ENCODE measurements around the gene VEGFB.

Gene VEGFB

DNA sequence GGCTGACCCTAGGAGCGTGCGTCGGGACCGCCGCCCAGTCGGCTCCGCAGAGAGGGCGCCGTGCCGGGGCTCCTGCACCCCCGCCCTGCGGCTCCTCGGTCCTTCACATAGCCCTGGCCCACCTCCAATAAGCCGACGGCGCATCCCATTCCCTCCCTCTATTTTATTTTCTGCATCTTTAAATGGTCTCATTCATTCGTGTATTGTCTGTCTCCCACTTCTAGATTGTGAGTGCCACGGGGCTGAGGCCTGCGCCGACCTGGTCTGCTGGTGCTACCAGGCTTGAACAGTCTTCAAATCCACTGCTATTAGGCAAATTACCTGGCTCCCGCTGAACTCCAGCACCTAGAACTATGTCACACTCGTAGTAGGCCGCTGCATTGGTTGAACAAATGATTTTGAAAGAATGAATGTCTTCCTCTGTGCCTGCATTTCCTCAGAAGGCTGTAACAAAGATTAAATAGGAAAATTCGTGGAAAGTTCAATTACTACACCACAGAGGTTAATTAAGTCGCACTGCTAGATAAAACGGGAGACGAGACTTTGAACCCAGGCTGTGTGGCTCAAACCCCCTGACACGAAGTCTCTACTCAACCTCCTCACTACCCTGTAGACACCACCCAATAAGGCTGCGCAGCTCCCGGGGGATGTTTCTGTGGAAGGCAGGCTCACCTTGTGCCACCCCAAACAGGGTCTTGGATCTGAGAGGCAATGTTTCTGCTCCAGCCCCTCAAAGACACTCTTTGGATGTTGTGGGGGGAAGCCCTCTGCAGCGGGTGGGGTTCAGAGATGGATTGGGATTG lies 13.5 kb downstream of the VEGFB start:
- no peak for DNase-seq

DNA sequence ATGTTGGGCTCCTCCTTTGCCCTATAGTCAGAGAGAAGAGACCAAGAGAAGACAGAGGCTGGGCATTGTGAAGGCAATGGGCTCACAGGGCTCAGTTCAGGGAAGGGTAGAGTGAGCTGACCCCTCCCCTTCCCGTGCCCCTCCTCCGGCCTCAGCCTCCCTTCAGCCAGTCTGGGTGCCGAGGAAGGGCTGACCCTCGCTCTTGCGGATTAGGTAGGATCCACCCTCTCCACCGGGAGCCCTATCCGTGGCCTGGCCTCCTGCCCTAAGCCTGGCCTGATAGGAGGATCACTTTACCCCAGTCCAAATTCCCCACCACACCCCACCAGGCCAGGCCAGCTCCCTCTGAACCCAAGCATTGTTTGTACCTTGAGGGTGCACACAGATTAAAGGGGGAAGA lies 14.2 kb downstream of the VEGFB start:
- DNase-seq = no peak

DNA sequence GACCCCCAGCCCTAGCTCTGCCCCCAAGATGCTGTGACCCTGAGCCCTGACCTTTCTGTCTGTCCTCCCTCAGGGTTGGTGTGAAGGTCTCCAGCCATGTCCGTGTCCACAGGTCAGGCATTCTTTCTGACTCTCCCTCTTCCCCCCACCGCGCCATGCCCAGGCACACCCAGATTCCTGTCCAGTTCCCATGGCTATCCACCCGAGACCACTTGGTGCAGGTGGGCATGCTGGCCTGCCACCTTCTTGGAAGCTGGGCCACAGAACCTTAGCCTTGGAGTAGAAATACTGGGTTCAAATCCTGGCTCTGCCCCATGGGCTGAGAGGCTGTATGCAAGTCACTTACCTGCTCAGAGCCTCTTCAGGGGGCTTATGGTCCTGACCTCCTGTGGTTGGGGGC lies 14.7 kb downstream of the VEGFB start:
- DNase-seq = no peak

DNA sequence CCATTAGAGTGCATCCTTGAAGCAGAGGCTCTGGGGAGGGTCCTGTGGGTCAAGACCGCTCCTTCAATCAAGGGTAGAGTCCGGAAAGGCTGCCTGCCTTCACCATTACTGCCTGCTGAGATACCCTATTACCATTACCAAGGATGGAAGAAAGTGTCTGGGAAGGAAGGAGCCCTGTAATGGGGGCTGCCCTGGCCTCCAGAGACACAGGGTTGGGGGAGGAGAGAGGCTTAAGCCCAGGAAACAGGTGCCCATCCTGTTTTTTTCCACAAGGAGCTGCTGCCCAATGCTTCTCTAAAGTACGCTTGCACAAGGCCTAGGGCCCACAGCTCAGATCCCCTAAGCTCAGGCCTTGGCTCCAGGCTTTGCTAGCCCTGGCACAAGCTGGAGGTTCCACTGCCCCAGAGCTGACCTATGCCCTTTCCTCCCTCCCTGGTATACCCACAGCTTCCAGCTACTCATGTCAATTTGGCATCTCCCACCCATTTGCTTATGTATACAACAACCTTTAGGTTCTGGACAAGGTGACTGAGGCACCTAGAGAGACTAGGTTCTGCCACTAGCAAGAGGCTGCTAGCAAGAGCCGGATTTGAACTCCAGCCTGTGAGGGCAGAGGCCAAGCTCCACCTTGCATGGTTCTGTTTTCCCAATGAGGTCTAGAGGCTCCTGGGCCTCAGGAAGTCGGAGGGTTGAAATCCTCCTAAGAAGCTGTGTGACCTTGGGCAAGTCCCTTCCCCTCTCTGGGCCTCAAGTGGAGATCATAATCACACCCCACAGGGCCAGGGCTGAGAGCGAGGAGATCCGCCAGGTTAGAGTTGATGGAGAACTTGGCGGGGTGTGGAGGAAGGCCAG lies 15.4 kb downstream of the VEGFB start:
- DNase-seq = no peak

DNA sequence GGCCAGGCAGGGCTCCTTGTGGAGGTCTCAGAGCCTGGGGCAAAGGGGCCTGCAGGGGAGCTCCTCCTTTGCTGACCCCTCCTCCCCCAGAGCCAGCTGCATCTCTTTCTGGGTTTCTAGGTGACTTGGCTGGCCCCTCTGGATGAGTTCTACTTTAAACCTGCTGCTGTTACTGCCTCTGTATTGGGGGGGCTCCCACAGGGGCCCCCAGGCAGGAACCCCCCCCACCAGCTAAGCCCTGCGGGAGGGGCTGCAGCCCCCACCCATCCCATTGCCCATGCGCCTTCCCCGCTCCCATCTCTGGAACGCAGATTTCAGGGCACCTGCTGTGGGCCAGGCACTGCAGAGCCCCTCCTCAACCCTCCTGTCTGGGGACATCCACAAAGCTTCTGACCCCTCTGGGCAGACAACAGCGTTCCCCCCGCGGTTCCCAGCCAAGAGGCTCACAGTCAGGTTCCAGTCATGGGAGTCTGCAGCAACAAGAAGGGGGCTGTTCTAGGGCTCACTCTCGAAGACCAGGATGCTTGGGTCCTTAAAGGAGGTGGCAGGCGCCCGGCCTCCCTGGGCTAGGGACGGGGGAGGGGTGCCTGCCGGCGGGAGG lies 16.1 kb downstream of the VEGFB start:
- no peak for DNase-seq

- no peak for DNase-seq
Observed at GRCh38 chr11:64251016-64251752, 16.8 kb downstream of the VEGFB start, which contains the start of gene PLCB3. TSS of gene PLCB3 (plus strand) at chr11:64251530. CDS start at chr11:64251650, 120 bp downstream.

DNA sequence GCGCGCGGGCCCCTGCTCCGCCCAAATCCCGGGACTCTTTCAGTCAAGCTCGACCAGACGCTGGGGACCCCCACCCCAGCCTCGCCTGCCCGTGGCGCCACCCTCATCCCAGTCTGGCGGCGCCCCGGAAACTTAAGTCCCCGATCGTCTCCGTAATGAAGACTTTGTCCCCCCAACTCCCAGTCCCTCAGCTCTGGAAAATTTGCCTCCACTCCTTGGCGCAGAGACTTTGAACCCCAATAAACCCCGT lies 17.3 kb downstream of the VEGFB start:
- DNase-seq = no peak

DNA sequence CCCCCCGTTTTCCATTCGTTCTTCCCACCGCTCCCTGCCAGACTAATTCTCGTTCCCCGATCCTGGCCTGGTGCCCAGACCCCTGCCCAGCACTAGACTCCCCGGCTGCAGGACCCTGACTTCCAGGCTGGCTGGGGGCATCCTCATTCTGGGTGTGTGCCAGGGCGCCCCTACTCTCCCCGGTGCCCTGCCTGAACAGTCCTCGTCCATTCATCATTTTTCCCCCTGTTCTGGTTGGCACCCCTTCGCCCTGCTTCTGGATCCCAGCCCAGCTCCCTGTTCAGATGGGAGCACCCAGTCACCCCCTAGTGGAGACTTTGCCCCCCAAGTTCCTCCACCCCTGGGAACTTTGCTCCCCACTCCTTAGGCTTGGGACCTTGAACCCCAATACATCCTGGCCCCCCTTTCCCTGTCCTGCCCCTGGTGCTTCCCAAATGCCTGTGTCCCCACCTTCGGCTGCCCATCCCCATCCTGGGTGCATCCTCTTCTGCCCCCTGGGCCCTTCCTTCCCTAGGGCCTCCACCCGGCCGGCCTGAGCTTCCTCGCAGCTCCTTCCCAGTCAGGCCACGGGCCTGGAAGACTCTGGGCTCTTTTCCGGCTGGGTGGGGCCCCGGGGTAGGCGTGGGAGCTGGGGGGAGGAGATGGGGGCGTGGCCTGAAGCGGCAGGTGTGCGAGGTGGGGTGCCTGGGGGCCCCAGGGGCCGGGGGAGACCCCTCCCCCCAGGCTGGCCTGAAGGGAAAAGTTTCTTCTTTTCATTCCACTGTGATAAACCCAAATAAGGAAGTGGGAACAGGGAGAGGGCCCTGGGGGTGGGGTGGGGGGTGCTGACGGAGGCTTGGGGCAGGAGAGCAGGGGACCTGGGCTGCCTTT lies 17.9 kb downstream of the VEGFB start:
- no peak for DNase-seq

- no peak for DNase-seq
Observed at GRCh38 chr11:64253043-64253442, 18.7 kb downstream of the VEGFB start.

DNA sequence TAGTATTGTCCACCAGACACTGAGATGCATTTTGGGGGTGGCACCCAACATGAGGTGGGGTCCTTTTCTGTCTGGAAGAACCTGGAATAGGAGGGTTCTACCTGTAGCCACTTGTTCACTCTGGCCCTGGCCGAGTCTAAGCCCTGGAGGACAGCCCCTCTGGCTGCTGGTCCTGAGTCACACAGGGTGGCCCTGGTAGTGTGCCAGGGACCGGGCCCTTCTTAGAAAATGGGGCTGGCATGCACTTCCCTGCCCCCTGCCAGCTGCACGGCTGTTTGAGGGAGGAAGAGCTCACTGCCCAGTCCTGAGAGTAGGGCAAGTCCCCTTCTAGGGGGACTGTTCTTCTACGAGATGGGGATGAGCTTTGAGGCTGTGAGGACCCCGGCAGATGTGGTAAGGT lies 19.1 kb downstream of the VEGFB start:
- no peak for DNase-seq

DNA sequence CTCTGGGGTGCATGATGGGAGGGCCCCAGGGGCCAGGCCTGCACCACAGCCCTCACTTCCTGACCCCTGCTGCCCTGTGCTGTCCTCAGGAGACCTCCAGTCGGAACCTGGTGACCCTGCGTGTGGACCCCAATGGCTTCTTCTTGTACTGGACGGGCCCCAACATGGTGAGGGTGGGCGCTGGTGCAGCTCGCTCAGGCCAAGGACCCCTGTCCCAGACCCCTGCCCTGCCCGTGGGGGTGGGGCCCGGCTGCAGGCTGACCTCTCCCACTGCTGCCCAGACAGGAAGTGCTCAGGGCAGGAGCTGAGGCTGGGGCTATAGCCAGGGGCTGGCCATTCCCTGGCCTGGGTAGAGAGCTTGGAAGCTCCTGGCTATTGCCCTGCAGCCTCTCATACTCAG lies 19.9 kb downstream of the VEGFB start:
- no peak for DNase-seq

DNA sequence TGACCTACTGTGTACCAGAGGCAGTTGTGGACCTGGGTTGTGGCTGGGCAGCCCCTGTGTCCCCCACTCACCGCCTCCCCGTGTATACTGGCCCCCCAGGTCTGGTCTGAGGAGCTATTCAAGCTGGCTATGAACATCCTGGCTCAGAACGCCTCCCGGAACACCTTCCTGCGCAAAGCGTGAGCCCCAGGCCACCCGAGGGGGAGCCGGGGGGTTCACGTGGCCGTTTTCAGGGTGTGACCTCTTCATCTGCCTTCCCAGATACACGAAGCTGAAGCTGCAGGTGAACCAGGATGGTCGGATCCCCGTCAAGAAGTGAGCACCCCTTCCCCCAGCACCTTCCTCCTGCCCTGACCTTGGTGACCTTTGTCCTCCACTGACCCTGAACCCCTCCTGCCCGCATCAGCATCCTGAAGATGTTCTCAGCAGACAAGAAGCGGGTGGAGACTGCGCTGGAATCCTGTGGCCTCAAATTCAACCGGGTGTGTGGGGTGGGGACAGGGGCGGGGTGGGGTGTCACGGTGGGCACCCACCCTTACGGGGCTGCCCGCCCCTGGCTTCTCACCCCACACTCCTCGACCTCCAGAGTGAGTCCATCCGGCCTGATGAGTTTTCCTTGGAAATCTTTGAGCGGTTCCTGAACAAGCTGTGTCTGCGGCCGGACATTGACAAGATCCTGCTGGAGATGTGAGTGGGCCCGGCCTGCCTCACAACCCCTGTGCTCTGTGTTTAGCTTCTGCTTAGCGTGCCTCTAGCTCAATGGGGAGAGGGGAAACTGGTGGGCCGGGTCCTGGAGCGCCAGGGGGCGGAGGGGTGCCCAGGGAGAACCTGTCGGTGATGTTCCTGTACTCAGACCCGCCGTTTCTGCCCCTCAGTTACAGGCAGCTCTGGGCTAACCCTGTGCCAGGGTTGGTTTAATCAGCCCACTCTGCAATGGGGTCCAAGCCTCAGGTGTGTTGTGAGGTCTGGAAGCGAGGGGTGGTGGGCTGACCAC lies 21.0 kb downstream of the VEGFB start:
- DNase-seq = no peak

GRCh38 chr11:64256300-64256699 lies 21.9 kb downstream of the VEGFB start:
- DNase-seq = no peak

DNA sequence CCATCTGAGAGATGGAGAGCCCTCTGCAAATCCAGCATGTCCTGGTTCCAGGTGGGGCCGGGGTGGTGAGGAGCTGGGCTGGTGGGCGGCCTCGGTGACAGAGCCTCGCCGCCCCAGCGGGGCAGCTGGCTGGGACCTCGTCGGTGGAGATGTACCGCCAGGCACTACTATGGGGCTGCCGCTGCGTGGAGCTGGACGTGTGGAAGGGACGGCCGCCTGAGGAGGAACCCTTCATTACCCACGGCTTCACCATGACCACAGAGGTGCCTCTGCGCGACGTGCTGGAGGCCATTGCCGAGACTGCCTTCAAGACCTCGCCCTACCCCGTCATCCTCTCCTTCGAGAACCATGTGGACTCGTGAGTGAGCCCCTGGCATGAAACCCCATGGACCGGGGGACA lies 24.0 kb downstream of the VEGFB start:
- no peak for DNase-seq

DNA sequence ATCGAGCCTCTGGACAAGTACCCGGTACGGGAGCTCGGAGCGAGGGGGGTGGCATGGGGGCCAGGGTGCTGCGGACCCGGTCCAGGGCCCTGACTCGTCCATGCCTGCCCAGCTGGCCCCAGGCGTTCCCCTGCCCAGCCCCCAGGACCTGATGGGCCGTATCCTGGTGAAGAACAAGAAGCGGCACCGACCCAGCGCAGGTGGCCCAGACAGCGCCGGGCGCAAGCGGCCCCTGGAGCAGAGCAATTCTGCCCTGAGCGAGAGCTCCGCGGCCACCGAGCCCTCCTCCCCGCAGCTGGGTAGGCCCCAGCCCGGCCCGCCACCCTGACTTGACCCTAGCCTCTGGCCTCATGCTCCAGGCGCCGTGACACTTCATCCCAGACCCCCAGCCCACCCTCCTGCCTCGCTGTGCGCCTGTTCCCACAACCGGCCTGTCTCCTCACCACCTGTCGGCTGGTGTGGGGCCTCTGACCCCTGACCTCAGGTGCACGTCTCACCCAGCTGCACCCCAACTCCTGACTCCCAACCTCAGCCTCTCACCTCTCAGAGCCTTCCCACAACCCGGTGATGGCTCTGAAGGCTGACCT lies 24.7 kb downstream of the VEGFB start:
- no peak for DNase-seq

DNA sequence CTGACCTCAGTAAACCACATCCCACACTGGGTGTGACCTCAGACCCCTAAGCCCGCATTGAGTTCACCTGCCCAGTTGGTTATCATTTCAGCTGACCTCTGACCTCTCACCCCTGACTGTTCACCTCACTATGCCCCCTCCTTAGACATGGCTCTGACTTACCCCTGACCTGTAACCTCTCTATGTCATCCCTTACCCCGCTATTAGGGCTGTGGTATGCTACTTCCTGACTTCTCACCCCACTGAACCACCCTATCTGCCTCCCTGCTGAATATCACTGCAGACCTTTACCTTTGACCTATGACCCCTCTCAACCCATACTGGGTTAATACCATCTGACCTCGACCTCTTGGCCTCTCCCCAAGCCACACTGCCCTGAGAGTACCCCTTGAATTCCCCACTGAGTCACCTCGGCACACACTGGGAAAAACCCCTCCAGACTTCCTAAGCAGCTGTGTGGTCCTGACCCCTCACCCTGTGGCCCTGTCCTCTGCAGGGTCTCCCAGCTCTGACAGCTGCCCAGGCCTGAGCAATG lies 25.2 kb downstream of the VEGFB start:
- DNase-seq = no peak

- no peak for DNase-seq
Observed at GRCh38 chr11:64260147-64260708, 25.8 kb downstream of the VEGFB start.

DNA sequence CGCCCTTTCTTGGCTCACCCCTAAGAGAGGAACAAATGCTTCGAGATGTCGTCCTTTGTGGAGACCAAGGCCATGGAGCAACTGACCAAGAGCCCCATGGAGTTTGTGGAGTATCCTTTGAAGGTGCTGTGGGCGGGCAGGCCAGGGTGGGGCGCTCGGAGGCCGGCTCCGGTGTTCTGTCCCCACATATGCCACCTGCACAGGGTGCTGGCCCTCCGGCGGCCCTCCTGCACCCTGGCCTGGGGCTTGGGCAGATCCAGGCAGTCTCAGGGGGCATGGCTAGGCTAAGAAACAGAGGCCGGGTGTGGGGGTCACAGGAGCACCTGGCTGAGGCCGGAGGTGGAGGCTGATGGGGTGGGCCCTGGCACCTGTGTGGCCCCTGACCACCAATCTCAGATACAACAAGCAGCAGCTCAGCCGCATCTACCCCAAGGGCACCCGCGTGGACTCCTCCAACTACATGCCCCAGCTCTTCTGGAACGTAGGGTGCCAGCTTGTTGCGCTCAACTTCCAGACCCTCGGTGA lies 27.2 kb downstream of the VEGFB start:
- no peak for DNase-seq

- no peak for DNase-seq
Observed at GRCh38 chr11:64262271-64263002, 28.1 kb downstream of the VEGFB start.
